AG08396 (cell line): ENCODE measurements around the gene BCAP31.
"Not testable (repeated sequence)": the region's sequence is repeated elsewhere in the genome, so short reads cannot be mapped to it uniquely, and the experiment has no call there.

Source experiments
- DNase-seq: peaks from one replicate; pipeline ENCODE4 v3.0.0; 2012; ENCODE audit warnings: low spot score, mixed read lengths

BCAP31 gene

GRCh38 chrX:153694687-153695270 is 29.4 kb downstream of the BCAP31 start:
- DNase-seq, result no peak

- not testable (repeated sequence) for DNase-seq
Observed at GRCh38 chrX:153694256-153694655, 29.9 kb downstream of the BCAP31 start.

GRCh38 chrX:153693216-153694086 is 30.7 kb downstream of the BCAP31 start:
- DNase-seq, result no peak

- no peak for DNase-seq
Observed at GRCh38 chrX:153692611-153693156, 31.5 kb downstream of the BCAP31 start.

GRCh38 chrX:153692003-153692402 is 32.2 kb downstream of the BCAP31 start:
- DNase-seq, result no peak

- DNase-seq, result not testable (repeated sequence)
Observed at GRCh38 chrX:153691032-153691827, 33.0 kb downstream of the BCAP31 start.

GRCh38 chrX:153690466-153690865 is 33.7 kb downstream of the BCAP31 start:
- no peak for DNase-seq

GRCh38 chrX:153689654-153690465 is 34.3 kb downstream of the BCAP31 start:
- DNase-seq, result no peak

- peak; percentile 49 for DNase-seq
Observed at GRCh38 chrX:153688911-153689590, 35.1 kb downstream of the BCAP31 start.

GRCh38 chrX:153688506-153688905 is 35.7 kb downstream of the BCAP31 start:
- DNase-seq, result no peak

GRCh38 chrX:153688071-153688470 is 36.1 kb downstream of the BCAP31 start:
- DNase-seq, result no peak

- peak; percentile 87 for DNase-seq
Observed at GRCh38 chrX:153687121-153688039, 36.8 kb downstream of the BCAP31 start, which contains the start of gene SLC6A8. Gene SLC6A8, plus strand, starts transcription at chrX:153687926. Its CDS starts 649 bp downstream, at chrX:153688575.

- DNase-seq, result no peak
Observed at GRCh38 chrX:153686711-153687110, 37.5 kb downstream of the BCAP31 start.

- DNase-seq, result no peak
Observed at GRCh38 chrX:153685751-153686696, 38.2 kb downstream of the BCAP31 start.

GRCh38 chrX:153685156-153685536 is 39.0 kb downstream of the BCAP31 start:
- no peak for DNase-seq

- DNase-seq, result no peak
Observed at GRCh38 chrX:153684467-153685155, 39.6 kb downstream of the BCAP31 start.

- not testable (repeated sequence) for DNase-seq
Observed at GRCh38 chrX:153683486-153683885, 40.7 kb downstream of the BCAP31 start.

- no peak for DNase-seq
Observed at GRCh38 chrX:153681175-153681574, 43.0 kb downstream of the BCAP31 start.
